GM23338 (cell line): ENCODE results near the gene ZNF565. TPM values are rescaled to one million over a fixed set of nuclear protein-coding genes. Genes with fewer than 3 reads are reported as not detected.
A peak's percentile ranks its signal among the peaks of the same experiment; 100 is the strongest.

Source experiments
- ATAC-seq: fragments of 200-7000 bp; cut with Tn5 transposase; 3 replicates; pipeline ENCODE4 v1.9.1; 2020
- DNase-seq: peaks from one replicate; pipeline ENCODE4 v3.0.0-alpha.2; 2015; ENCODE audit warnings: low spot score
- H2AFZ ChIP-seq: fragments of 200-600 bp; sonication (generic); 2 replicates; pipeline ENCODE4 v1.8.0; 2016; ENCODE audit warnings: antibody characterized with exemption, mild to moderate bottlenecking, moderate library complexity
- H3F3A ChIP-seq: fragments of 200-600 bp; sonication (generic); replicated peaks from 2 replicates; pipeline ENCODE4 v1.8.0; 2017; ENCODE audit warnings: antibody characterized with exemption, mixed run types, low read depth
- H3K27ac ChIP-seq: fragments of 200-600 bp; sonication (generic); 2 replicates; pipeline ENCODE4 v1.6.1; 2016; ENCODE audit warnings: low read depth
- H3K27me3 ChIP-seq: fragments of 200-600 bp; sonication (generic); 2 replicates; pipeline ENCODE4 v1.8.0; 2016; ENCODE audit warnings: mild to moderate bottlenecking, mixed run types, moderate library complexity; ENCODE audit not compliant: insufficient read depth
- H3K36me3 ChIP-seq: fragments of 200-600 bp; sonication (generic); 2 replicates; pipeline ENCODE4 v1.8.0; 2016; ENCODE audit warnings: mild to moderate bottlenecking; ENCODE audit not compliant: insufficient read depth
- H3K4me1 ChIP-seq: fragments of 200-600 bp; sonication (generic); 2 replicates; pipeline ENCODE4 v1.8.0; 2016; ENCODE audit warnings: mild to moderate bottlenecking, moderate library complexity; ENCODE audit not compliant: insufficient read depth
- H3K4me2 ChIP-seq: fragments of 200-600 bp; sonication (generic); 2 replicates; pipeline ENCODE4 v1.7.1; 2017; ENCODE audit warnings: mixed run types
- H3K4me3 ChIP-seq: fragments of 200-600 bp; sonication (generic); 2 replicates; pipeline ENCODE4 v1.6.1; 2016; ENCODE audit warnings: mixed run types
- H3K79me2 ChIP-seq: fragments of 200-600 bp; sonication (generic); replicated peaks from 2 replicates; pipeline ENCODE4 v1.8.0; 2017; ENCODE audit warnings: mild to moderate bottlenecking; ENCODE audit not compliant: insufficient read depth
- H3K9me2 ChIP-seq: fragments of 200-600 bp; sonication (generic); 2 replicates; pipeline ENCODE4 v1.8.0; 2017; ENCODE audit not compliant: insufficient read depth
- H4K20me1 ChIP-seq: fragments of 200-600 bp; sonication (generic); replicated peaks from 2 replicates; pipeline ENCODE4 v1.8.0; 2017; ENCODE audit warnings: mild to moderate bottlenecking; ENCODE audit not compliant: insufficient read depth
- H3K27ac Mint-ChIP-seq: 2 replicates; pipeline ENCODE4 v1.8.0; 2020; ENCODE audit warnings: inconsistent platforms, mild to moderate bottlenecking, moderate library complexity, mixed read lengths
- H3K27me3 Mint-ChIP-seq: 3 replicates; pipeline ENCODE4 v1.8.0; 2022; ENCODE audit warnings: low read depth, mild to moderate bottlenecking, moderate library complexity, mixed read lengths, inconsistent platforms; ENCODE audit not compliant: insufficient read depth, poor library complexity
- H3K36me3 Mint-ChIP-seq: 3 replicates; pipeline ENCODE4 v1.8.0; 2021; ENCODE audit warnings: low read depth, mild to moderate bottlenecking, inconsistent platforms, moderate library complexity, mixed read lengths
- H3K4me1 Mint-ChIP-seq: 3 replicates; pipeline ENCODE4 v1.8.0; 2020; ENCODE audit warnings: mild to moderate bottlenecking, inconsistent platforms, mixed read lengths
- H3K4me3 Mint-ChIP-seq: 3 replicates; pipeline ENCODE4 v1.8.0; 2021; ENCODE audit warnings: moderate library complexity, mild to moderate bottlenecking, inconsistent platforms, mixed read lengths
- H3K9me3 Mint-ChIP-seq: 3 replicates; pipeline ENCODE4 v1.8.0; 2020; ENCODE audit warnings: moderate library complexity, mild to moderate bottlenecking, inconsistent platforms, mixed read lengths
- CREB1 ChIP-seq: fragments of 250-450 bp; sonication (Bioruptor Pico); IDR thresholded peaks from 2 replicates; pipeline ENCODE4 v1.5.0; 2020; ENCODE audit warnings: low read depth, mild to moderate bottlenecking, moderate library complexity
- CTCF ChIP-seq, 2 experiments: fragments of 200-600 bp in 1 of 2; sonication (generic) in 1 of 2; conservative IDR thresholded peaks; 2 replicates each; pipeline versions ENCODE4 v1.5.1 to v1.6.1; 2016 to 2017; ENCODE audit warnings: antibody characterized with exemption in 2 of 2, low read depth in 2 of 2, mild to moderate bottlenecking in 2 of 2, moderate library complexity in 1 of 2
- ETS1 ChIP-seq: IDR thresholded peaks from 2 replicates; pipeline ENCODE4 v1.6.1; 2016; ENCODE audit warnings: antibody characterized with exemption
- EZH2 ChIP-seq: fragments of 200-600 bp; sonication (generic); IDR thresholded peaks from one replicate; pipeline ENCODE4 v1.8.0; 2017; ENCODE audit warnings: antibody characterized with exemption, mild to moderate bottlenecking, low read depth; ENCODE audit not compliant: unreplicated experiment
- EZH2phosphoT487 ChIP-seq: fragments of 200-600 bp; sonication (generic); IDR thresholded peaks from one replicate; pipeline ENCODE4 v1.8.1; 2018; ENCODE audit warnings: antibody characterized with exemption; ENCODE audit not compliant: unreplicated experiment
- JUNB ChIP-seq: IDR thresholded peaks from one replicate; pipeline ENCODE4 v1.6.1; 2016; ENCODE audit warnings: antibody characterized with exemption; ENCODE audit not compliant: unreplicated experiment
- NANOG ChIP-seq: IDR thresholded peaks from 2 replicates; pipeline ENCODE4 v1.6.1; 2016; ENCODE audit warnings: antibody characterized with exemption, borderline replicate concordance
- POLR2AphosphoS5 ChIP-seq: IDR thresholded peaks from 2 replicates; pipeline ENCODE4 v1.6.1; 2016; ENCODE audit warnings: antibody characterized with exemption, low read depth
- REST ChIP-seq: IDR thresholded peaks from one replicate; pipeline ENCODE4 v1.6.1; 2018; ENCODE audit warnings: antibody characterized with exemption; ENCODE audit not compliant: unreplicated experiment
- STAT1 ChIP-seq: IDR thresholded peaks from one replicate; pipeline ENCODE4 v1.6.1; 2016; ENCODE audit warnings: antibody characterized with exemption; ENCODE audit not compliant: unreplicated experiment
- ZNF114 ChIP-seq: fragments of 250-450 bp; sonication (Bioruptor Pico); IDR thresholded peaks from 2 replicates; pipeline ENCODE4 v1.5.0; 2020; ENCODE audit warnings: mild to moderate bottlenecking, moderate library complexity
- ZNF331 ChIP-seq: fragments of 250-450 bp; sonication (Bioruptor Pico); IDR thresholded peaks from 2 replicates; pipeline ENCODE4 v1.5.0; 2020; ENCODE audit warnings: low read depth, mild to moderate bottlenecking, moderate library complexity
- ZNF462 ChIP-seq: fragments of 250-450 bp; sonication (Bioruptor Pico); IDR thresholded peaks from 2 replicates; pipeline ENCODE4 v1.5.0; 2020; ENCODE audit warnings: mild to moderate bottlenecking, moderate library complexity
- polyA plus RNA-seq: library from polyadenylated mRNA; unstranded; fragments of >200 nt; fragmentation: Nextera tagmentation; extraction: Ambion mirVana; gene quantifications from 2 replicates; pipeline ENCODE4 v1.2.1, GENCODE V29; 2016
- total RNA-seq: library from RNA; depleted of rRNA; stranded (reverse); fragments of >200 nt; shearing (Covaris generic); gene quantifications from 2 replicates; pipeline ENCODE4 v1.2.3, GENCODE V29; 2014

The ZNF565 gene
- total and polyA plus RNA-seq, 2 experiments from 2014 or later, result 2.4 to 3.2 TPM

- no peaks in the 10 kb centered on the region for H3K9me2 ChIP-seq
- H2AFZ ChIP-seq, result peak overlapping the region; percentile 80
- H4K20me1 ChIP-seq, result no peaks in the 10 kb centered on the region
- H3K36me3 Mint-ChIP-seq, result peaks cover 36% of the 10 kb centered on the region
- peaks cover 16% of the 10 kb centered on the region for H3K27me3 Mint-ChIP-seq
- no peaks in the 10 kb centered on the region for H3K9me3 Mint-ChIP-seq
- peaks cover 8% of the 10 kb centered on the region; the same call in 1 of the 2 replicates for H3K27me3 ChIP-seq
- H3K4me1 Mint-ChIP-seq, result peaks cover 19% of the 10 kb centered on the region
- peaks cover 3% of the 10 kb centered on the region; the same call in 1 of the 2 replicates for H3K36me3 ChIP-seq
- DNase-seq, result peak; percentile 44
- no peak overlapping the region for H3K27ac ChIP-seq
- peaks cover 25% of the 10 kb centered on the region for H3K4me1 ChIP-seq
- H3K79me2 ChIP-seq, result no peaks in the 10 kb centered on the region
- H3F3A ChIP-seq, result peaks cover 9% of the 10 kb centered on the region; the same call in 1 of the 2 replicates
- TF ChIP-seq EZH2phosphoT487 (no peak), STAT1 (no peak), POLR2AphosphoS5 (no peak), ETS1 (no peak), CREB1 (CRISPR knock-in tag) (no peak), REST (no peak), ZNF331 (CRISPR knock-in tag) (no peak), CTCF (conservative IDR thresholded peaks at IDR 0.05; ENCODE audit: low read depth in 2 of 2) (no peak), NANOG (no peak), JUNB (no peak), ZNF462 (no peak), EZH2 (no peak), ZNF114 (CRISPR knock-in tag) (no peak)
- peak overlapping the region; percentile 77 for H3K4me3 ChIP-seq
- peak overlapping the region; percentile 97 for H3K4me2 ChIP-seq
- ATAC-seq, result peak; percentile 37
- H3K27ac Mint-ChIP-seq, result no peak overlapping the region
- peak overlapping the region; percentile 64 for H3K4me3 Mint-ChIP-seq
These were observed 62.5 kb downstream of the ZNF565 start for GRCh38 chr19:36152019-36152351.
